HepG2 (cell line): Measurements from ENCODE around the gene LPAR1.

ENCODE experiments used
- ATF3 ChIP-seq: sonication (generic); formaldehyde crosslinking; IDR thresholded peaks from 2 replicates; pipeline ENCODE4 v1.4.0; 2020; ENCODE audit warnings: missing genetic modification reagents
- CBX2 ChIP-seq, 2 experiments: fragments of 200-600 bp in 1 of 2; sonication (generic); formaldehyde crosslinking in 1 of 2; IDR thresholded peaks; 2 replicates each; pipeline versions ENCODE4 v1.7.0 to v1.8.1; 2018 to 2022; ENCODE audit warnings: low read depth in 2 of 2, low read length in 1 of 2, mild to moderate bottlenecking in 1 of 2, missing genetic modification reagents in 1 of 2
- HCFC1 ChIP-seq: fragments of 150-350 bp; IDR thresholded peaks from 2 replicates; pipeline ENCODE4 v1.6.1; 2014; ENCODE audit warnings: low read depth, low read length
- SAP130 ChIP-seq: IDR thresholded peaks from 2 replicates; pipeline ENCODE4 v1.6.1; 2016; ENCODE audit warnings: low read depth
- TERF1 ChIP-seq: sonication (generic); formaldehyde crosslinking; IDR thresholded peaks from 2 replicates; pipeline ENCODE4 v1.8.0; 2022; ENCODE audit warnings: mild to moderate bottlenecking, missing genetic modification reagents, moderate library complexity
- ZNF318 ChIP-seq: sonication (generic); formaldehyde crosslinking; IDR thresholded peaks from 2 replicates; pipeline ENCODE4 v1.4.0; 2020; ENCODE audit warnings: mild to moderate bottlenecking, missing genetic modification reagents
- TF ChIP-seq, protein P1 (sequence below), 2 experiments: sonication (generic) in 1 of 2; formaldehyde crosslinking in 1 of 2; IDR thresholded peaks; 2 replicates each; pipeline versions ENCODE4 v1.5.1 to v1.6.1; 2011 to 2020; ENCODE audit warnings: borderline replicate concordance in 1 of 2, low read depth in 1 of 2, low read length in 1 of 2, mild to moderate bottlenecking in 1 of 2, missing genetic modification reagents in 1 of 2, moderate library complexity in 1 of 2
- TF ChIP-seq, protein P2 (sequence below): conservative IDR thresholded peaks from 2 replicates; pipeline ENCODE4 v1.6.1; 2018; ENCODE audit warnings: missing genetic modification reagents
- TF ChIP-seq, protein P3 (sequence below): sonication (generic); formaldehyde crosslinking; IDR thresholded peaks from 2 replicates; pipeline ENCODE4 v1.5.0; 2020; ENCODE audit warnings: mild to moderate bottlenecking, missing genetic modification reagents, moderate library complexity

DNA sequence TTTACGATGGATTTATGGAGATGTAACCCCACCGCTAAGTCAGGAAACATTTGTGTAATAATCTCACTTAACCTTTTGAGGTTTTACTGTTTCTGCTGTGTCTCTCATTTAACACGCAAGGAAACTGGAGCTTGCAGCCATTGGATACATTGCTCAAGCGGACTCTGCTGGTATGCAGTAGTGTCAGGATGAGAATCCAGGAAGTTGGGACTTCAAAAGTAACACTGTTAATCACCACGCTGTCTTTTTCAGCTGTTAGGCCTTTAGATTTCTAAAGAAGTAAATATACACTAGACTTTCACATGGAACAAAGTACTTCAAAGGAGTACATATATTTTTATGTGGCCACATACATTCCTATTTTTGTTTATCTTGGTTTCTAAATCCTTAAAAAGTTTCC is 114.7 kb downstream of the LPAR1 start:
- TF ChIP-seq, protein P1, sequence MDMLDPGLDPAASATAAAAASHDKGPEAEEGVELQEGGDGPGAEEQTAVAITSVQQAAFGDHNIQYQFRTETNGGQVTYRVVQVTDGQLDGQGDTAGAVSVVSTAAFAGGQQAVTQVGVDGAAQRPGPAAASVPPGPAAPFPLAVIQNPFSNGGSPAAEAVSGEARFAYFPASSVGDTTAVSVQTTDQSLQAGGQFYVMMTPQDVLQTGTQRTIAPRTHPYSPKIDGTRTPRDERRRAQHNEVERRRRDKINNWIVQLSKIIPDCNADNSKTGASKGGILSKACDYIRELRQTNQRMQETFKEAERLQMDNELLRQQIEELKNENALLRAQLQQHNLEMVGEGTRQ (IDR thresholded peaks at IDR 0.05; ENCODE audit: low read depth, low read length): no peak
- TF ChIP-seq, protein P1 (CRISPR knock-in tag; IDR thresholded peaks at IDR 0.05; ENCODE audit: borderline replicate concordance): no peak
- TF ChIP-seq SAP130 (CRISPR knock-in tag) (no peak), ZNF318 (CRISPR knock-in tag) (no peak), TERF1 (no peak), ATF3 (CRISPR knock-in tag) (no peak), HCFC1 (no peak), CBX2 (IDR thresholded peaks at IDR 0.05; ENCODE audit: low read depth, low read length) (no peak), CBX2 (CRISPR knock-in tag; IDR thresholded peaks at IDR 0.05; ENCODE audit: low read depth) (no peak)
- TF ChIP-seq, protein P2, sequence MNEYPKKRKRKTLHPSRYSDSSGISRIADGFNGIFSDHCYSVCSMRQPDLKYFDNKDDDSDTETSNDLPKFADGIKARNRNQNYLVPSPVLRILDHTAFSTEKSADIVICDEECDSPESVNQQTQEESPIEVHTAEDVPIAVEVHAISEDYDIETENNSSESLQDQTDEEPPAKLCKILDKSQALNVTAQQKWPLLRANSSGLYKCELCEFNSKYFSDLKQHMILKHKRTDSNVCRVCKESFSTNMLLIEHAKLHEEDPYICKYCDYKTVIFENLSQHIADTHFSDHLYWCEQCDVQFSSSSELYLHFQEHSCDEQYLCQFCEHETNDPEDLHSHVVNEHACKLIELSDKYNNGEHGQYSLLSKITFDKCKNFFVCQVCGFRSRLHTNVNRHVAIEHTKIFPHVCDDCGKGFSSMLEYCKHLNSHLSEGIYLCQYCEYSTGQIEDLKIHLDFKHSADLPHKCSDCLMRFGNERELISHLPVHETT (CRISPR knock-in tag): no peak
- TF ChIP-seq, protein P3, sequence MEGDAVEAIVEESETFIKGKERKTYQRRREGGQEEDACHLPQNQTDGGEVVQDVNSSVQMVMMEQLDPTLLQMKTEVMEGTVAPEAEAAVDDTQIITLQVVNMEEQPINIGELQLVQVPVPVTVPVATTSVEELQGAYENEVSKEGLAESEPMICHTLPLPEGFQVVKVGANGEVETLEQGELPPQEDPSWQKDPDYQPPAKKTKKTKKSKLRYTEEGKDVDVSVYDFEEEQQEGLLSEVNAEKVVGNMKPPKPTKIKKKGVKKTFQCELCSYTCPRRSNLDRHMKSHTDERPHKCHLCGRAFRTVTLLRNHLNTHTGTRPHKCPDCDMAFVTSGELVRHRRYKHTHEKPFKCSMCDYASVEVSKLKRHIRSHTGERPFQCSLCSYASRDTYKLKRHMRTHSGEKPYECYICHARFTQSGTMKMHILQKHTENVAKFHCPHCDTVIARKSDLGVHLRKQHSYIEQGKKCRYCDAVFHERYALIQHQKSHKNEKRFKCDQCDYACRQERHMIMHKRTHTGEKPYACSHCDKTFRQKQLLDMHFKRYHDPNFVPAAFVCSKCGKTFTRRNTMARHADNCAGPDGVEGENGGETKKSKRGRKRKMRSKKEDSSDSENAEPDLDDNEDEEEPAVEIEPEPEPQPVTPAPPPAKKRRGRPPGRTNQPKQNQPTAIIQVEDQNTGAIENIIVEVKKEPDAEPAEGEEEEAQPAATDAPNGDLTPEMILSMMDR (CRISPR knock-in tag): no peak
